Psoas muscle (tissue), 8 donors: ENCODE measurements around the gene LARP1. TPM values are rescaled to one million over a fixed set of nuclear protein-coding genes. Genes with fewer than 3 reads are reported as not detected.

Experiments
- ATAC-seq, 4 donors: fragments of 200-7000 bp; cut with Tn5 transposase; one replicate each; pipeline ENCODE4 v1.9.1; 2020; ENCODE audit warnings: moderate library complexity in 3 of 4, mild to moderate bottlenecking in 2 of 4
- DNase-seq, 2 donors: peaks; one replicate each; pipeline ENCODE4 v3.0.0-alpha.2; 2020
- H3K27ac ChIP-seq: fragments of 200-600 bp; one replicate; pipeline ENCODE4 v1.8.0; 2022
- H3K27me3 ChIP-seq, 3 donors: fragments of 200-600 bp in 1 of 3; one replicate each; pipeline versions ENCODE4 v1.6.1 to v1.8.0; 2013 to 2022; ENCODE audit warnings: low read length in 2 of 3, mild to moderate bottlenecking in 2 of 3, moderate library complexity in 1 of 3; ENCODE audit not compliant: insufficient read depth in 3 of 3
- H3K36me3 ChIP-seq, 2 donors: fragments of 200-600 bp in 1 of 2; one replicate each; pipeline versions ENCODE4 v1.6.1 to v1.8.0; 2013 to 2022; ENCODE audit warnings: low read depth in 1 of 2, mild to moderate bottlenecking in 1 of 2, moderate library complexity in 1 of 2; ENCODE audit not compliant: insufficient read depth in 1 of 2
- H3K4me1 ChIP-seq: fragments of 200-600 bp; one replicate; pipeline ENCODE4 v1.8.0; 2022
- H3K4me3 ChIP-seq: fragments of 200-600 bp; one replicate; pipeline ENCODE4 v1.8.0; 2022; ENCODE audit warnings: mild to moderate bottlenecking
- H3K9me3 ChIP-seq: fragments of 200-600 bp; one replicate; pipeline ENCODE4 v1.8.0; 2022
- WGBS, 3 donors: extraction: QIAGEN DNeasy Blood & Tissue Kit; methylation state at CpG; one replicate each; pipeline versions ENCODE4 v1.1.6 to v1.1.7; 2013; 5-methylcytosine and 5-hydroxymethylcytosine counted together
- intact Hi-C, 2 donors: fragments of 100-400 bp; cut with DNase I; formaldehyde crosslinking; loops; one replicate each; pipeline versions ENCODE4 v1.11.0 to v1.14.2; 2022
- polyA plus RNA-seq, 3 donors: library from polyadenylated mRNA; stranded (reverse); fragments of 200-250 nt; gene quantifications; one replicate each; pipeline ENCODE4 v1.2.3, GENCODE V29; 2013
- total RNA-seq, 4 donors: library from RNA; stranded (reverse); fragmentation: NEBNext Ultra II Directional in 2 of 4; extraction: Animal tissue kit (Norgen Biotek cat#: 25700) in 2 of 4; gene quantifications; one replicate each; pipeline versions ENCODE4 v1.2.1 to v1.2.4, GENCODE V29; 2021 to 2023
- TF ChIP-seq, protein P1 (sequence below): fragments of 200-600 bp; IDR thresholded peaks from one replicate; pipeline ENCODE4 v1.8.0; 2022; ENCODE audit warnings: antibody characterized with exemption
- donor health status: healthy with polysubstance abuse.
- donor health status: DM: no; HTN: no; CAD: no; lungs with moderate emphysema.
- donor health status: Bipolar disorder and iron deficiency.
- donor health status: healthy.
- donor health status: DM: yes; HTN: yes; CAD: no.
- donor health status: DM: no; HTN: no; CAD: no.
- donor health status: DM: no; HTN: no; CAD: no.
- donor health status: DM: yes; HTN: yes; CAD: no.

The LARP1 gene
- total and polyA plus RNA-seq, 7 donors: 34.1 to 173 (median 108) TPM

DNA sequence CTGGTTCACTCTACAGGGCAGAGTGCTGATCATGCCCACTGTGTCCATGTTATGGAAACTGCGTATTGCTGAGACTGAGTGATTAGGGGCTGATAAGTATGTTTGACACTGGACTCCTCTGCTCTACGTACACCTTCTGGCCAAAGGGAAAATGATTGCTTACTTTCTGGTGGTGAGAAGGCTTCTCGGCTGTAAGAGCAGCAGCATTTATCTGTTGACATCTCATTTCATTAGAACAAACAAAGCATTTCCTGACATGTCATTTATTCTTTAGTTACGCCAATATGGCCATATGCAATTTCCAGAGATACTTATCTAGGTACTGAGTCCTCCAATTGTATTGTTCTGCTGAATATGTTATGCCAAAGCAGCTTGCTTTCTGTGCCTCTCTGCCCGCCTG lies 89.6 kb downstream of the LARP1 start:
- Histone ChIP-seq H3K4me1 (peaks cover 9% of the 10 kb centered on the region), H3K4me3 (no peak overlapping the region), H3K27ac (no peak overlapping the region), H3K9me3 (no peaks in the 10 kb centered on the region), H3K27me3 (no peaks in the 10 kb centered on the region), H3K36me3 (no peaks in the 10 kb centered on the region)
- no peak for ATAC-seq
- no peak for DNase-seq
- intact Hi-C loops: no loop called here
- 81 to 92% (median 84%) methylated on average over 5 of the region's 5 CpGs for WGBS, 3 donors
- TF ChIP-seq, protein P1, sequence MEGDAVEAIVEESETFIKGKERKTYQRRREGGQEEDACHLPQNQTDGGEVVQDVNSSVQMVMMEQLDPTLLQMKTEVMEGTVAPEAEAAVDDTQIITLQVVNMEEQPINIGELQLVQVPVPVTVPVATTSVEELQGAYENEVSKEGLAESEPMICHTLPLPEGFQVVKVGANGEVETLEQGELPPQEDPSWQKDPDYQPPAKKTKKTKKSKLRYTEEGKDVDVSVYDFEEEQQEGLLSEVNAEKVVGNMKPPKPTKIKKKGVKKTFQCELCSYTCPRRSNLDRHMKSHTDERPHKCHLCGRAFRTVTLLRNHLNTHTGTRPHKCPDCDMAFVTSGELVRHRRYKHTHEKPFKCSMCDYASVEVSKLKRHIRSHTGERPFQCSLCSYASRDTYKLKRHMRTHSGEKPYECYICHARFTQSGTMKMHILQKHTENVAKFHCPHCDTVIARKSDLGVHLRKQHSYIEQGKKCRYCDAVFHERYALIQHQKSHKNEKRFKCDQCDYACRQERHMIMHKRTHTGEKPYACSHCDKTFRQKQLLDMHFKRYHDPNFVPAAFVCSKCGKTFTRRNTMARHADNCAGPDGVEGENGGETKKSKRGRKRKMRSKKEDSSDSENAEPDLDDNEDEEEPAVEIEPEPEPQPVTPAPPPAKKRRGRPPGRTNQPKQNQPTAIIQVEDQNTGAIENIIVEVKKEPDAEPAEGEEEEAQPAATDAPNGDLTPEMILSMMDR: no peak

DNA sequence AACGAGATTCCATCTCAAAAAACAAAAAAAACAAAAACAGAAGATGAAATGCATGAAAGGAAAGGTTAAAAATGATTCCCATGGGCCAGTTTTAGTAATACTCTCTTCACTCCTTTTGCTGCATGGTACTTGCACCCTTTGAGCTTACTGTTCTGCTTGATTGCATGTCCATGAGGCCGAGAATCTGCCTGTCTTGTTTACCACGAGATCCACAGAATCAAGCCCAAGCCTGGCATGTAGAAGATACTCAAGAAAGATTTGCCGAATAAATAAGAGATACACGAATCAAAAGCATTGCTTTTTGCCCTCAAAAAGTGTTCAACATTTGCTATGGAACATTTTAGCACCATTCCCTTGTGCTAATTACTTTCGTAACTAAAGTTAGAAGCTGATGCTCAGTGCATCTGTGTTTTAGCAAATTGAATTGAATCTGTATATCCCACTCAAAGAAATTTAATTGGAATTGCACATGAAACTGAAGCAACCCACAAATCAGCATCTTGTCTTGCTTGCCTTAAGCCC lies 94.1 kb downstream of the LARP1 start:
- TF ChIP-seq, protein P1: no peak
- ATAC-seq (no peak), DNase-seq (no peak)
- Histone ChIP-seq H3K36me3 (no peaks in the 10 kb centered on the region), H3K27me3 (no peaks in the 10 kb centered on the region), H3K9me3 (no peaks in the 10 kb centered on the region), H3K27ac (peak overlapping the region; percentile 64), H3K4me3 (peak overlapping the region; percentile 67), H3K4me1 (peaks cover 18% of the 10 kb centered on the region)
- intact Hi-C loops: no loop called here
- 38 to 48% (median 45%) methylated on average over 6 of the region's 6 CpGs for WGBS, 3 donors

DNA sequence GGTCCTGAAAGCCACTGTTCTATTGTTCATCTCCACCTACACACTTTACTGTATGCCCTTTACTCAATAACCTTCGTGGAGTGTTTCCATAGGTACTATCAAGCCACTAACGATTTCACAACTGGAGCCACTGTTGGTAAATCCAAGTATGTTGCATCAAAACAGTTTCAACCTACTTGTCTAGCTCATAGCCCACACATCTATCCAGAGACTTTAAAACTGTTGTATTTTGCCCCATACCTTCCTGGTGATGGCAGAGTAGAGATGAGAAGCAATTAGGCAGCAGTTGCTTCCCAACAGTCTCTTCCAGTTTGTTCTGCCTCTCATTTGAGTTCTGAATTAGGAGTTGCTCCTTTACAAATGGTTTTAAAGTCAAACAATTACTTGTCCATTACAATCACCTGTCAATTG lies 94.6 kb downstream of the LARP1 start:
- WGBS, 3 donors: 13 to 16% (median 14%) methylated on average over 2 of the region's 2 CpGs
- TF ChIP-seq, protein P1: no peak
- H3K9me3 ChIP-seq: no peaks in the 10 kb centered on the region
- ATAC-seq: peak in 3 of 4 donors; percentile 15 to 42 (median 18)
- no peaks in the 10 kb centered on the region for H3K27me3 ChIP-seq
- no peaks in the 10 kb centered on the region for H3K36me3 ChIP-seq
- intact Hi-C loops: no loop called here
- H3K4me1 ChIP-seq: peaks cover 18% of the 10 kb centered on the region
- no peak for DNase-seq
- H3K27ac ChIP-seq: peak overlapping the region; percentile 64
- H3K4me3 ChIP-seq: peak overlapping the region; percentile 67

GRCh38 chr5:154850255-154851062 lies 95.3 kb downstream of the LARP1 start, which contains the start of gene FAXDC2:
Gene FAXDC2, minus strand, starts transcription at chr5:154850603. Its CDS starts 12,425 bp downstream, at chr5:154838178.
- peaks cover 18% of the 10 kb centered on the region for H3K4me1 ChIP-seq
- peak within 1 kb of the TSS; percentile 64 for H3K27ac ChIP-seq
- H3K4me3 ChIP-seq: peak within 1 kb of the TSS; percentile 67
- WGBS, 3 donors: 0 to 1% (median 1%) methylated on average over 11 of the region's 11 CpGs
- intact Hi-C loops: no loop called here
- ATAC-seq: peak; percentile 91 to 98 (median 92)
- H3K9me3 ChIP-seq: no peaks in the 10 kb centered on the region
- H3K27me3 ChIP-seq: no peaks in the 10 kb centered on the region
- TF ChIP-seq, protein P1: no peak
- H3K36me3 ChIP-seq: no peaks in the 10 kb centered on the region
- DNase-seq: peak; percentile 72 to 85
